NCI-H460 (cell line): ENCODE measurements around the gene ST6GALNAC4. TPM values are rescaled to one million over a fixed set of nuclear protein-coding genes. Genes with fewer than 3 reads are reported as not detected.
A peak's percentile ranks its signal among the peaks of the same experiment; 100 is the strongest.

Source experiments
- DNase-seq: peaks from one replicate; pipeline ENCODE4 v3.0.0-alpha.2; 2016; ENCODE audit warnings: low read depth; ENCODE audit errors: extremely low read depth
- total RNA-seq: library from RNA; depleted of rRNA; stranded (reverse); fragments of >200 nt; shearing (Covaris generic); gene quantifications from 2 replicates; pipeline ENCODE4 v1.2.3, GENCODE V29; 2014

ST6GALNAC4 gene
- total RNA-seq, 1 experiment from 2014 or later, result 36.2 TPM

GRCh38 chr9:127931092-127931881, 14.4 kb upstream of the ST6GALNAC4 start:
- peak; percentile 55 for DNase-seq

GRCh38 chr9:127930231-127931091, 13.6 kb upstream of the ST6GALNAC4 start, which contains the start of gene PIP5KL1:
Gene PIP5KL1, minus strand, starts transcription at chr9:127930777. Its CDS starts 25 bp downstream, at chr9:127930752.
- peak; percentile 81 for DNase-seq

GRCh38 chr9:127929625-127929979, 12.8 kb upstream of the ST6GALNAC4 start:
- DNase-seq, result no peak

- DNase-seq, result no peak
Observed at GRCh38 chr9:127928676-127929624, 12.1 kb upstream of the ST6GALNAC4 start.

- no peak for DNase-seq
Observed at GRCh38 chr9:127927988-127928675, 11.3 kb upstream of the ST6GALNAC4 start.

GRCh38 chr9:127927201-127927987, 10.6 kb upstream of the ST6GALNAC4 start:
- no peak for DNase-seq

- DNase-seq, result no peak
Observed at GRCh38 chr9:127926906-127927200, 10.0 kb upstream of the ST6GALNAC4 start.

GRCh38 chr9:127925959-127926905, 9.4 kb upstream of the ST6GALNAC4 start:
- no peak for DNase-seq

GRCh38 chr9:127924736-127925444, 8.0 kb upstream of the ST6GALNAC4 start:
- DNase-seq, result no peak

GRCh38 chr9:127923771-127924170, 6.9 kb upstream of the ST6GALNAC4 start:
- DNase-seq, result no peak

- DNase-seq, result no peak
Observed at GRCh38 chr9:127923046-127923445, 6.2 kb upstream of the ST6GALNAC4 start.

GRCh38 chr9:127921557-127922120, 4.8 kb upstream of the ST6GALNAC4 start:
- DNase-seq, result no peak

GRCh38 chr9:127920794-127921193, 4.0 kb upstream of the ST6GALNAC4 start:
- no peak for DNase-seq

GRCh38 chr9:127919253-127919815, 2.5 kb upstream of the ST6GALNAC4 start:
- DNase-seq, result peak; percentile 98

- no peak for DNase-seq
Observed at GRCh38 chr9:127918183-127919107, 1.6 kb upstream of the ST6GALNAC4 start.

- no peak for DNase-seq
Observed at GRCh38 chr9:127917603-127918002, 762 bp upstream of the ST6GALNAC4 start.
